GM06990 (cell line): ENCODE results near the gene SH3D21.

Source experiments
- DNase-seq: peaks from one replicate; pipeline ENCODE4 v3.0.0-alpha.2; 2011; ENCODE audit not compliant: insufficient read length; ENCODE audit errors: extremely low read depth
- H3K27me3 ChIP-seq: replicated peaks from 2 replicates; pipeline ENCODE4 v1.6.0; 2011; ENCODE audit warnings: low read length; ENCODE audit not compliant: control insufficient read depth, insufficient read depth
- H3K36me3 ChIP-seq: 2 replicates; pipeline ENCODE4 v1.5.1; 2011; ENCODE audit warnings: low read length; ENCODE audit not compliant: control insufficient read depth, insufficient read depth
- H3K4me3 ChIP-seq: replicated peaks from 2 replicates; pipeline ENCODE4 v1.5.1; 2011; ENCODE audit warnings: low read depth, mild to moderate bottlenecking, control low read depth, low read length
- CTCF ChIP-seq: IDR thresholded peaks from 2 replicates; pipeline ENCODE4 v1.5.1; 2011; ENCODE audit warnings: low read length, control low read depth, mild to moderate bottlenecking, inconsistent platforms; ENCODE audit not compliant: insufficient read depth, poor library complexity, severe bottlenecking

The SH3D21 gene

GRCh38 chr1:36269408-36269838 is 36.7 kb upstream of the SH3D21 start:
- TF ChIP-seq CTCF: no peak
- no peak overlapping the region for H3K4me3 ChIP-seq
- no peak for DNase-seq
- peaks cover 11% of the 10 kb centered on the region for H3K36me3 ChIP-seq
- H3K27me3 ChIP-seq: no peaks in the 10 kb centered on the region

GRCh38 chr1:36273024-36273423 is 33.1 kb upstream of the SH3D21 start:
- no peak overlapping the region for H3K4me3 ChIP-seq
- DNase-seq: no peak
- no peaks in the 10 kb centered on the region for H3K27me3 ChIP-seq
- H3K36me3 ChIP-seq: peaks cover 8% of the 10 kb centered on the region
- TF ChIP-seq CTCF: no peak

GRCh38 chr1:36274201-36274600 is 32.0 kb upstream of the SH3D21 start:
- H3K27me3 ChIP-seq: no peaks in the 10 kb centered on the region
- DNase-seq: no peak
- H3K36me3 ChIP-seq: peaks cover 8% of the 10 kb centered on the region
- TF ChIP-seq CTCF: no peak
- H3K4me3 ChIP-seq: no peak overlapping the region

- Histone ChIP-seq H3K4me3 (no peak overlapping the region), H3K36me3 (no peaks in the 10 kb centered on the region), H3K27me3 (no peaks in the 10 kb centered on the region)
- no peak for DNase-seq
- TF ChIP-seq CTCF: no peak
Observed at GRCh38 chr1:36276688-36277087, 29.5 kb upstream of the SH3D21 start.

- TF ChIP-seq CTCF: no peak
- H3K4me3 ChIP-seq: no peak overlapping the region
- H3K27me3 ChIP-seq: no peaks in the 10 kb centered on the region
- no peak for DNase-seq
- no peaks in the 10 kb centered on the region; the same call in 1 of the 2 replicates for H3K36me3 ChIP-seq
Observed at GRCh38 chr1:36279110-36279788, 26.9 kb upstream of the SH3D21 start.
